ENCODE data around the gene GSTK1. TPM values are rescaled to one million over a fixed set of nuclear protein-coding genes. Genes with fewer than 3 reads are reported as not detected.

GSTK1 gene
- total and polyA plus RNA-seq, 10 of the 15 experiments (the other 5 are each of a cell fraction or from before 2014, with no cell fraction given), result 76.2 to 166 (median 127) TPM

- Histone ChIP-seq H3K4me3 (peak within 1 kb of the TSS; percentile 78), H3K27me3 (replicated peaks in 1 of 2; ENCODE audit: control insufficient read depth in 2 of 2, insufficient read depth in 2 of 2, low read length in 1 of 2) (no peaks in the 10 kb centered on the region), H3K27ac (ENCODE audit: control insufficient read depth, insufficient read depth) (peak within 1 kb of the TSS; percentile 92), H3K36me3 (ENCODE audit: control insufficient read depth in 2 of 2, insufficient read depth in 2 of 2, low read length in 1 of 2) (peaks cover 4 to 8% of the 10 kb centered on the region in 2 experiments; a peak in 3 of 4 replicates), H3K9me3 (replicated peaks; ENCODE audit: control insufficient read depth, insufficient read depth, low read length) (no peaks in the 10 kb centered on the region; the same call in 2 of the 3 replicates), H3K4me1 (ENCODE audit: control insufficient read depth, insufficient read depth, low read length) (peaks cover 10% of the 10 kb centered on the region), H4K20me1 (ENCODE audit: control insufficient read depth, insufficient read depth) (no peaks in the 10 kb centered on the region), H3K79me2 (ENCODE audit: control insufficient read depth, insufficient read depth, low read length) (peaks cover 35% of the 10 kb centered on the region), H2AFZ (ENCODE audit: control insufficient read depth, low read depth, low read length) (peak within 1 kb of the TSS; percentile 93), H3K4me2 (ENCODE audit: control insufficient read depth, insufficient read depth) (peak within 1 kb of the TSS; percentile 85), H3K9ac (ENCODE audit: control insufficient read depth, insufficient read depth, low read length) (peak within 1 kb of the TSS; percentile 85)
- intact Hi-C loops (cut with micrococcal nuclease; ENCODE audit: unreplicated experiment), result loop anchor here (2.0 kb wide), 2 partner anchors 25 to 93 kb away; partner anchors contain the start of genes GSTK1 and ZYX
- WGBS (ENCODE audit: insufficient coverage, insufficient replicate concordance, low lambda C conversion rate, missing lambda C conversion rate), result 10% methylated on average over 64 of the region's 84 CpGs
- CTCF ChIA-PET, result interaction anchor here (0.6 to 1.8 kb wide), 10 partner anchors 9 to 635 kb away, joined by 3 to 8 read pairs (median 4); partner anchors contain the start of gene GSTK1
- peak; percentile 95 for ATAC-seq
- DNase-seq (ENCODE audit: low read depth, low spot score), result peak; percentile 91
- in situ Hi-C loops (cut with MboI), result no loop called here
- SMC1A ChIA-PET (ENCODE audit: uncharacterized antibody, unreplicated experiment), result interaction anchor here (1.1 to 1.2 kb wide), 3 partner anchors 9 to 47 kb away, joined by 3 to 5 read pairs (median 3); no protein-coding TSS in a partner anchor
- FAIRE-seq, result peak; percentile 81
- BruUV-seq (replicated peaks), result no TSS peak
- RAD21 ChIA-PET (ENCODE audit: unreplicated experiment), result interaction anchor here (0.5 to 1.9 kb wide), 3 partner anchors 11 to 24 kb away, joined by 5 to 7 read pairs (median 5); partner anchors contain the start of gene GSTK1
- POLR2A ChIA-PET, result interaction anchor here (0.6 to 1.5 kb wide), 4 partner anchors 8 to 445 kb away, joined by 3 to 9 read pairs (median 4); partner anchors contain the start of gene GSTK1
- TF ChIP-seq, protein P1, sequence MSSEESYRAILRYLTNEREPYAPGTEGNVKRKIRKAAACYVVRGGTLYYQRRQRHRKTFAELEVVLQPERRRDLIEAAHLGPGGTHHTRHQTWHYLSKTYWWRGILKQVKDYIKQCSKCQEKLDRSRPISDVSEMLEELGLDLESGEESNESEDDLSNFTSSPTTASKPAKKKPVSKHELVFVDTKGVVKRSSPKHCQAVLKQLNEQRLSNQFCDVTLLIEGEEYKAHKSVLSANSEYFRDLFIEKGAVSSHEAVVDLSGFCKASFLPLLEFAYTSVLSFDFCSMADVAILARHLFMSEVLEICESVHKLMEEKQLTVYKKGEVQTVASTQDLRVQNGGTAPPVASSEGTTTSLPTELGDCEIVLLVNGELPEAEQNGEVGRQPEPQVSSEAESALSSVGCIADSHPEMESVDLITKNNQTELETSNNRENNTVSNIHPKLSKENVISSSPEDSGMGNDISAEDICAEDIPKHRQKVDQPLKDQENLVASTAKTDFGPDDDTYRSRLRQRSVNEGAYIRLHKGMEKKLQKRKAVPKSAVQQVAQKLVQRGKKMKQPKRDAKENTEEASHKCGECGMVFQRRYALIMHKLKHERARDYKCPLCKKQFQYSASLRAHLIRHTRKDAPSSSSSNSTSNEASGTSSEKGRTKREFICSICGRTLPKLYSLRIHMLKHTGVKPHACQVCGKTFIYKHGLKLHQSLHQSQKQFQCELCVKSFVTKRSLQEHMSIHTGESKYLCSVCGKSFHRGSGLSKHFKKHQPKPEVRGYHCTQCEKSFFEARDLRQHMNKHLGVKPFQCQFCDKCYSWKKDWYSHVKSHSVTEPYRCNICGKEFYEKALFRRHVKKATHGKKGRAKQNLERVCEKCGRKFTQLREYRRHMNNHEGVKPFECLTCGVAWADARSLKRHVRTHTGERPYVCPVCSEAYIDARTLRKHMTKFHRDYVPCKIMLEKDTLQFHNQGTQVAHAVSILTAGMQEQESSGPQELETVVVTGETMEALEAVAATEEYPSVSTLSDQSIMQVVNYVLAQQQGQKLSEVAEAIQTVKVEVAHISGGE (CRISPR knock-in tag; IDR thresholded peaks at IDR 0.05), result no peak
- no peak for TF ChIP-seq ZBED1 (IDR thresholded peaks at IDR 0.05; ENCODE audit: borderline replicate concordance)
- no peak for TF ChIP-seq EP300 (IDR thresholded peaks at IDR 0.05; ENCODE audit: borderline replicate concordance in 1 of 2, control insufficient read depth in 1 of 2, low read depth in 2 of 2, low read length in 2 of 2)
- no peak for TF ChIP-seq FOXM1 (IDR thresholded peaks at IDR 0.05; ENCODE audit: low read depth, low read length)
- TF ChIP-seq STAT1 (conservative IDR thresholded peaks at IDR 0.05), result no peak
- TF ChIP-seq NFXL1 (IDR thresholded peaks at IDR 0.05; ENCODE audit: borderline replicate concordance), result no peak
- TF ChIP-seq PAX8 (IDR thresholded peaks at IDR 0.05), result no peak
- TF ChIP-seq, protein P2, sequence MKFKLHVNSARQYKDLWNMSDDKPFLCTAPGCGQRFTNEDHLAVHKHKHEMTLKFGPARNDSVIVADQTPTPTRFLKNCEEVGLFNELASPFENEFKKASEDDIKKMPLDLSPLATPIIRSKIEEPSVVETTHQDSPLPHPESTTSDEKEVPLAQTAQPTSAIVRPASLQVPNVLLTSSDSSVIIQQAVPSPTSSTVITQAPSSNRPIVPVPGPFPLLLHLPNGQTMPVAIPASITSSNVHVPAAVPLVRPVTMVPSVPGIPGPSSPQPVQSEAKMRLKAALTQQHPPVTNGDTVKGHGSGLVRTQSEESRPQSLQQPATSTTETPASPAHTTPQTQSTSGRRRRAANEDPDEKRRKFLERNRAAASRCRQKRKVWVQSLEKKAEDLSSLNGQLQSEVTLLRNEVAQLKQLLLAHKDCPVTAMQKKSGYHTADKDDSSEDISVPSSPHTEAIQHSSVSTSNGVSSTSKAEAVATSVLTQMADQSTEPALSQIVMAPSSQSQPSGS (IDR thresholded peaks at IDR 0.05; ENCODE audit: low read length), result no peak
- TF ChIP-seq RCOR1 (conservative IDR thresholded peaks at IDR 0.05; ENCODE audit: low read depth, low read length), result no peak
- no peak for TF ChIP-seq KLF5 (IDR thresholded peaks at IDR 0.05; ENCODE audit: partially characterized antibody)
- TF ChIP-seq WRNIP1 (IDR thresholded peaks at IDR 0.05; ENCODE audit: borderline replicate concordance, low read depth, low read length), result no peak
- TF ChIP-seq STAT3 (IDR thresholded peaks at IDR 0.05; ENCODE audit: low read depth, low read length), result no peak
- TF ChIP-seq, protein P3, sequence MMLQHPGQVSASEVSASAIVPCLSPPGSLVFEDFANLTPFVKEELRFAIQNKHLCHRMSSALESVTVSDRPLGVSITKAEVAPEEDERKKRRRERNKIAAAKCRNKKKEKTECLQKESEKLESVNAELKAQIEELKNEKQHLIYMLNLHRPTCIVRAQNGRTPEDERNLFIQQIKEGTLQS (IDR thresholded peaks at IDR 0.05; ENCODE audit: borderline replicate concordance, extremely low read depth, low read depth, low read length), result no peak
- TF ChIP-seq BCL3 (IDR thresholded peaks at IDR 0.05; ENCODE audit: borderline replicate concordance, insufficient read depth, low read depth, low read length, poor library complexity, severe bottlenecking), result peak; percentile 19
These were observed 24.9 kb downstream of the GSTK1 start, which contains the start of gene CASP2 for GRCh38 chr7:143287935-143288826. Gene CASP2 (plus strand): TSS chr7:143288351. CDS start chr7:143288456, 105 bp downstream.
